A673 (cell line): ENCODE results near the gene ACVR2B.

ENCODE experiments used
- CTCF ChIP-seq: fragments of 300-800, 200-600 bp; sonication (generic); conservative IDR thresholded peaks from 2 replicates; pipeline ENCODE4 v1.5.1; 2017; ENCODE audit warnings: low read depth, mild to moderate bottlenecking, antibody characterized with exemption, low read length, moderate library complexity, mixed read lengths
- EZH2 ChIP-seq: fragments of 200-600 bp; sonication (generic); IDR thresholded peaks from 2 replicates; pipeline ENCODE4 v1.6.1; 2017; ENCODE audit warnings: borderline replicate concordance, low read depth, mild to moderate bottlenecking, mixed read lengths, antibody characterized with exemption, low read length; ENCODE audit not compliant: poor library complexity, severe bottlenecking

GRCh38 chr3:38490281-38491030, 36.8 kb downstream of the ACVR2B start:
- no peak for TF ChIP-seq CTCF
- no peak for TF ChIP-seq EZH2
